ENCODE measurements around the gene NEUROD2. TPM values are rescaled to one million over a fixed set of nuclear protein-coding genes. Genes with fewer than 3 reads are reported as not detected.

NEUROD2 gene
- total and polyA plus RNA-seq, 2 donors (not counting 3 experiments of a cell fraction or from before 2014, with no cell fraction given): not detected

- H3K27ac ChIP-seq (ENCODE audit: insufficient read depth, low read depth, low read length): no peak overlapping the region
- H4K20me1 ChIP-seq (replicated peaks; ENCODE audit: control insufficient read depth, extremely low read depth, insufficient read depth, low read length): no peaks in the 10 kb centered on the region
- H3K4me1 ChIP-seq (ENCODE audit: control insufficient read depth, extremely low read depth, insufficient read depth, low read length): peaks cover 22% of the 10 kb centered on the region
- dilution Hi-C loops (cut with MboI; ENCODE audit: extremely low pct_ligation_motif_present, low sequenced_read_pairs) (loop anchor here (10.0 kb wide), 1 partner anchor 105 kb away; no protein-coding TSS in a partner anchor), intact Hi-C loops (cut with micrococcal nuclease) (loop anchor here (5.0 kb wide), 1 partner anchor 112 kb away; no protein-coding TSS in a partner anchor)
- H3K79me2 ChIP-seq (ENCODE audit: control insufficient read depth, insufficient read depth, low read length): peaks cover 23% of the 10 kb centered on the region
- no peaks in the 10 kb centered on the region for H3K9me3 ChIP-seq (replicated peaks; ENCODE audit: control insufficient read depth, insufficient read depth, low read length)
- no peak overlapping the region for H2AFZ ChIP-seq (ENCODE audit: low read depth, low read length)
- H3K4me2 ChIP-seq (ENCODE audit: insufficient read depth, low read length): no peak overlapping the region
- TF ChIP-seq POLR2A (IDR thresholded peaks at IDR 0.05; ENCODE audit: low read depth, low read length) (no peak), MYC (IDR thresholded peaks at IDR 0.05; ENCODE audit: low read depth, low read length) (no peak), JUN (IDR thresholded peaks at IDR 0.05; ENCODE audit: borderline replicate concordance, insufficient read depth, insufficient read length, low read depth) (no peak), CTCF (IDR thresholded peaks at IDR 0.05; ENCODE audit: extremely low read depth in 1 of 2, insufficient read depth in 1 of 2, low read depth in 1 of 2, low read length in 2 of 2) (no peak), FOS (IDR thresholded peaks at IDR 0.05; ENCODE audit: borderline replicate concordance, insufficient read depth, low read length) (no peak), MAX (IDR thresholded peaks at IDR 0.05; ENCODE audit: insufficient read depth, insufficient read length) (no peak), POLR2AphosphoS5 (IDR thresholded peaks at IDR 0.05; ENCODE audit: insufficient read depth, low read depth, low read length) (no peak), EZH2 (IDR thresholded peaks at IDR 0.05; ENCODE audit: borderline replicate concordance, low read depth, low read length, severe bottlenecking) (no peak), GATA2 (IDR thresholded peaks at IDR 0.05; ENCODE audit: insufficient read depth, insufficient read length, low read depth, low read length) (no peak)
- DNase-seq (ENCODE audit: low read depth, low spot score): no peak
- ChIA-PET POLR2A (no interaction called here), CTCF (interaction anchor here (1.1 to 5.2 kb wide), 5 partner anchors 14 to 92 kb away, joined by 3 to 25 read pairs (median 5); no protein-coding TSS in a partner anchor)
- no peaks in the 10 kb centered on the region for H3K9me1 ChIP-seq (replicated peaks; ENCODE audit: control insufficient read depth, extremely low read depth, insufficient read depth, low read length)
- no TSS peak for BruUV-seq (replicated peaks)
- H3K27me3 ChIP-seq (ENCODE audit: control insufficient read depth in 2 of 2, insufficient read depth in 2 of 2, low read length in 2 of 2): no peaks in the 10 kb centered on the region
- FAIRE-seq: no peak
- no peak overlapping the region for H3K9ac ChIP-seq (replicated peaks; ENCODE audit: extremely low read depth, insufficient read depth, low read length)
- no peak overlapping the region for H3K4me3 ChIP-seq (replicated peaks in 1 of 3; ENCODE audit: insufficient read depth in 1 of 3, low read depth in 1 of 3, low read length in 3 of 3)
- H3K36me3 ChIP-seq (ENCODE audit: control insufficient read depth in 2 of 2, extremely low read depth in 1 of 2, insufficient read depth in 2 of 2, low read length in 2 of 2): no peaks in the 10 kb centered on the region
Observed at GRCh38 chr17:39639566-39640458, 32.1 kb upstream of the NEUROD2 start.

All from endothelial cell of umbilical vein (primary cell).